ENCODE results near the gene MRPL10.
A peak's percentile ranks its signal among the peaks of the same experiment; 100 is the strongest.

- peak in 2 of 4 donors; percentile 7 to 17 for TF ChIP-seq CTCF (IDR thresholded peaks at IDR 0.05)
- no peak for TF ChIP-seq POLR2A (IDR thresholded peaks at IDR 0.05)
These were observed 16.2 kb upstream of the MRPL10 start for GRCh38 chr17:47847341-47848197.

Data from right lobe of liver (tissue), 4 donors.